NCI-H2171 (cell line): Measurements from ENCODE around the gene DMBX1.

Experiments
- DNase-seq: peaks from one replicate; lab custom pipeline; 2025; lab: John Stamatoyannopoulos, UW

DMBX1 gene

DNA sequence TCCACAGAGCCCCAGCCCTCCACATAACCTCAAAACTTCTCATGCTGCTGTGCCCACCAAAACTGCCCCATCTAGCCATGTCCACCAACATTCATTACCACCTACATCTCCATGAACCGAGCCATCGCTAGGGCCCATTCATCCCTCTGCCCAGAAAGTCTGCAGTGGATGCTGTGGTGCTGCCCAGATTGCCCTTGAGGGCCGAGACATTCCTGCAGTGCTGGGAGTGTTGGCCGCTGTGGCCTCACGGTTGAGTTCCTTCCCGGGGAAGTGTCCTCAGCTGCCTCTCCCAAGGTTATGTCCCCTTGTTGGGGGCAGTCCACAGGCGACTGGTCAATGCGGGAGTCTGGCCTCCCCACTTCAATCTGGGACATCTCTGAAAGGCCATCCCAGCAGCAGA lies 30.3 kb upstream of the DMBX1 start:
- DNase-seq: no peak

DNA sequence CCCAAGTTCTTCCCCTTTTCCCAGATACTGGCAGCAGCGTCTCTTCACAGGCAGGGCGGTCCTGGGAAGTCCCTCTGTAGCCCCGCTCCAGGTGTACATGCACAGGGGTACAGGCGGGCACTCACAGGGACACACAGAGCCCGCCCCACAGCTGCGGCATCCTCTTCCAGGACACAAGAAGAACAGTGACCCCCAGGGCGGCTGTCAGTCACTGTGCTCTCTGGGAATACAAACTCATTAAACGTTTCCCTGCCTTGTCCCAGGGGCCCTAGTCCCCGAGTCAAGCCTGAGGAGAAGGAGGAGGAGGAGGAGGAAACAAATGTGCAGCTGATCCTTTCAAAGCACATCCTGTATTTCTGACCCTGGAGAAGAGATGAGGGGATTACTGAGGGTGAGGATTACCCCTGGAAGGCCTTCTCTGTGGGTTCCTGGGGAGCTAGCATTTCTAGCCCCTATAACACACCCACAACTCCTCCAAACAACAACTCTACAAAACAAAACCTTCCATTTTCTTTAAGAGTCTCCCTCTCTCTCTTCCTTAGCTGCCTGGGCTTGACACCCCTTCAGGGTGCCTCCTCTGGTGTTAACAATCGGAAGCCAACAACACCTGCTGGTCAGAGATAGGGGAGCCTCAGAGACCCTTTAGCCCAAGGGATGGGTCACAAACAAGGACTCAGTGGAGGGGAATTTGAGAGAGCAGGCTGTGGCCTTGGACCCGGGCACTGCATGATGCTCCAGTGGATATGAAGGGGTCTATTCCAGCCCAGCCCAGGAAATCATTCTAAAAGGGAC lies 28.4 kb upstream of the DMBX1 start:
- no peak for DNase-seq

DNA sequence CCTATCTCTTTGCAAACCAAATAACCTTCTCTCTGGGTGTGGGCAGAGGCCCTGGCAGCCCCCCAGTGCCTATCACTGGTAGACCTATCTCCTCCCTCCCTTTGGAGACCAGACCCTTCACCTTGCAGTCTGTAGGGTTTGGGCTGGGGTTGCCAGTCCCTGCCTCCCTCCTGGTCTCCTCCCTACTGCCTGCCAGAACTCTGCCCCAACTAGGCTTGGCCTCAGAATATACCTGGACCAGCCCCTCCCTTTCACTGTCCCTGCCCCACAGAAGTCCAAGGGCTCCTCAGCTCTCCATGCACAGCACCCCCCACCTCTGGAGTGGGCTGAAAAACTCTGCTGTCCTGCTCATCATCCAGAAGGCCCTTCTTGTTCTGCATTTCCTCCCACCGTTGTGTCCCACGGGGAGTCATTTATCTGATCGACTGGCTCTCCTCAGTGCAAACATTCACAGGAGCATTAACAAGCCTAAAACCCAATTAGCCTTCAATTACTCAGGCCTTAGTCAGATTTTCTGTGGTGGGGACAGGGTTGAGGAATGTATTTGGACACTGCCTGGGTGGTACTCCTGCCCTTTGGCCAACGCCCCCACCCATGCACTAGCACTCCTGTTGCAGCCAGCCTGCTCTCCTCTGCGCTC lies 27.7 kb upstream of the DMBX1 start:
- DNase-seq: no peak

DNA sequence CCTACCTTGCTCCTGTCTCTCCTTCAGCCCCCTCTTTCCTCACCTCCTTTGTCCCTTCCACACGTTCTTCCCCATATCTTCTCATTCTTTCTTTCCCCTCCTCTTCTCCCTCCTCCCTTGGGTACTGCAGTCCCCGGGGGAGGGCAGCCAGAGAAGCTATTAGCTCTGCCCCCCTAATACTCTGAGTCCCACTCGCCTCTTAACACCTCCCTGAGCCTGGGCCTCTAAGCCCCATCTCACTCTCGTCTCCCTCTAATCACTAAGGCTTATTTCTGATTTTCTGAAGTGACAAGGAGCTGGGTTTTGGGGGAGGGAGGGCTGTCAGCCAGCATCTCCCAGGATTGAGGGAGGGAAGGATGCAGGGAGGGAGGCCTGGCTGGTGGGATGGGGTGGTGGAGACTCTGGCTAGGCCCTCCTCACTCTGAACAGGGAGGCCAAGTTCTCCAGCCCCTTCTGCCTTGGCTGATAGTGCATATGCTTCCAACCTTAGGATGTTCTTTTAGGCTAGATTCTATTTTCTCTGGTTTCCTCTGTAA lies 25.6 kb upstream of the DMBX1 start:
- DNase-seq: no peak

DNA sequence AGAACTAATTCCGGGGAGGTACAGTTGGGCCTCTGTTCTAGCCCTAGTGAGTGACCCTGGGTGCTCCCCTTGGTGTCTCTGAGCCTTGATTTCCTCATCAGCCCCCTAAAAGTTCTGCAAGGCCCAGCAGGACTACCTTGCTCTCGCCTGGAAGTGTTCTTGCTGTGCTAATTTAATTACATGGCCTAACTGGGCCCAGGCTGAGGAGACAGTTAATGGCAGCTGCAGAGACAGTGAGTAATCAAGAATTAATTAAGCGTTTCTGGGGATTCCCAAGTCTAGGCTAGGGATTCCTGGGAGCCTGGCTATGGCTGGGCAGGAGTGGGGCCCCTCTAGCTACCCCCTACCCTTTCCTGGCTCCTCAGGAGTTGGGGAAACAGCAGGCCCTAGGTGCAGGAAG lies 24.7 kb upstream of the DMBX1 start:
- no peak for DNase-seq

DNA sequence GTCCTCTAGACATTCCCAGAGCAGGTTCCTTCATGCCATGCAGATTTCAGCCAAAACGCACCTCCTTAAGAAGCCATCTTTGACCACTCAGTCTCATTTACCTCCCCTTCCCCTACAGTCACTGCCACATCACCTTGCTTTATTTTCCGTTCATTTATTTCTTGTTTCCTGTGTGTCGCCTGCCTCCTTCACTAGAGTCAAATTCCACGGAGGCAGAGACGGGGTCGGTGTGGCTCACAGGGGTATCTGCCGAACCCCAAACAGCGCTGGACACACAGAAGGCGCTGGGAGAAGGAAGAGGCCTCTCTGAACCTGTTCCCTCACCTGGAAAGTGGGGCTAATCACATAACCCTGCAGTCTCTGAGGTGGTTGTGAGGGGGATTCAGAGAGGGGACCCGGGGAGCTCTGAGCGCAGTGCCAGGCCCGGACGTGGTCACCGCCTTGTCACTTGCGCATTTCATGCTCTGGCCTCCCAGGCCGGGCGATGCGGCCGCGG lies 23.6 kb upstream of the DMBX1 start:
- no peak for DNase-seq

DNA sequence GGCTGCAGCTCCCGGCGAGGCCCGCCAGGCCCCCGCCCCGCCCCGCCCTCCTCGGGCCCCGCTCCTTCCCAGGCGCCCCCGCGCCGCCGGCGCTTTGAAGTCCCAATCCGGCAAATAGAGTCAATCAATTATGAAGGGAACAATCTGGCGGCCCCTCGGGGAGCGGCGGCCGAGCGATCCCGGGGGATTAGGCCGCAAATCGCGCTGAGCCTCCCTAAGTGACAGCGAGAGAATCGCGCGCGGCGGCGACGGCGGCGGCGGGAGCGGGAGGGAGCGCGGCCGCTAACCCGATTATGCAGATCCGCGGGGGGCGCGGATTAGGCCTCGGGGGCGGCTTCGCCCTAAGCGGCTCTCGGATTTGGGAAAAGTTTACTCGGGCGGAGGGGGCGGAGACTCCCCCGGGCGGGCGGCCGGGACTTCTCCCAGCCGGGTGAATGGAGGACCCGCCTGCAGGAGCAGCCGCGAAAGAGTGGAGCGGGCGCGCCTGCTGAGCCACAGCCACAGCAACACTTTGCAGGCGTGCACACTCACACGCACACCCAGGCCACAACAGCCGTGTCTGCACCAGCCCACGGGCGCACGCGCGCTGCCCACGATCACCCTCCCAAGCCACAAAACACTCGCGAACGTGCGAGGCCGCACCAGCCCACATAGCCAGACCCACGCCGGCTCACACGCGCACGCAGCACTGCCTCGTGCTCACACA lies 23.0 kb upstream of the DMBX1 start:
- peak; percentile 74 for DNase-seq

DNA sequence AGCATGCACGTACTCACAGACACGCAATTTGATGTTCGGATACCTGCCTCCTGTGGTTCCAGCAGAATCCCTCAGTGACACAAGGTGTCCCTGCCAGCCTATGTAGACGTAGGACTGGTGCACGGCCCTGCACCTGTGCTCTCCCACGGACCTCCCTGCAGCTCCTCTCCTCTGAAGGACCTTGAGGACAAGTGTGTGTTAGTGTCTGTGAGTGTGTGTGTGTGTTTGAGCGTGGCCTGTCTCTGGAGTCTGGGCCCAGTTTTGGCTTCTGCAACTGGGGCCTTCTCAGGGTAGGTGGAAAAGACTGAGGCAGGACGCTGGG lies 22.5 kb upstream of the DMBX1 start:
- DNase-seq: no peak

DNA sequence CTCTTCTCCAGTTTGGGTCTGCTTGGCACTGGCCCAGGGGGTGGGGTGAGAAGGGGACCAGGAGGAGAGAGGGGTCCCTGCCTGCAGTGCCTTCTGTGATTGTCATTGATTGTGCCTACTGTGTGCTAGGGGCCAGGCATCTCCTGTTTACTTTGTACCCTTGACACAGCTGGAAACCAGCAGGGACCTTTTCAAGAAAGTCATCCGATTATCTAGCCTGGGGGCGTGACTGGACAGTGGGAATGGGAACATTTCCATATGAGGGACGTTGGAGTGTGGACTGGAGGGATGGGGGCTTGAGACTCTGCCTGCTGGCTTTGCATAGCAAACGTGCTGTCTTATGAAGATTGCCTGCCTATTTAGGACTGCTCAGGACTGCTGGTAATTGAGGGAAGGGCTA lies 19.8 kb upstream of the DMBX1 start:
- DNase-seq: no peak

DNA sequence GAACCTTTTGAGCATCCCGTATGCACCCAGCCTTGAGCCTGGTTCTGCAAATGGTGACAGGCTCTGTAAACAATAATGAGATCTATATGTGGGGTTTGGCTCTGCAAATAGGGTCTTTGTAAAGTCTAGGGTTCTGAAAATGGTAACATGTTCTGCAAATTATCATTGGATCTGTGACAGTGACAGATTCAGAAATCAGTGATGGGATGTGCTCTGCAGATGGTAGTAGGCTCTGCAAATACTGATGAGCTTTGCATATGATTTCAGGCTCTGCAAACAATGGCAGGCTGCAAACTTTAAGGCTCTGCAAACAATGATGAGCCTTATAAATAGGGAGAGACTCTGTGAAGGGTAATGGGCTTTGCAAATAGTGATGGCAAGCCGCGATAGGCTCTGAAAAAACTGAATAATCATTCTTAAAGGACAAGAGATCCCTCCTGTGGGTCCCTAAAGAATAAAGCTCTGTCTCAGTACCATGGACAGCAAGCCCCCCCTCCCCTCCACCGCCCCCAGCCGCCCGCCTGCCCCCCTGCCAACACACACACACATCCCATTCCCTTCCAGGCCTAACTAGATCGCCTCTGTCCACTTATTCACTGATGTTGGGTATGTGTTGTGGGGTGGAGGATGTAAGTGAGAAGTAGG lies 17.7 kb upstream of the DMBX1 start:
- no peak for DNase-seq

DNA sequence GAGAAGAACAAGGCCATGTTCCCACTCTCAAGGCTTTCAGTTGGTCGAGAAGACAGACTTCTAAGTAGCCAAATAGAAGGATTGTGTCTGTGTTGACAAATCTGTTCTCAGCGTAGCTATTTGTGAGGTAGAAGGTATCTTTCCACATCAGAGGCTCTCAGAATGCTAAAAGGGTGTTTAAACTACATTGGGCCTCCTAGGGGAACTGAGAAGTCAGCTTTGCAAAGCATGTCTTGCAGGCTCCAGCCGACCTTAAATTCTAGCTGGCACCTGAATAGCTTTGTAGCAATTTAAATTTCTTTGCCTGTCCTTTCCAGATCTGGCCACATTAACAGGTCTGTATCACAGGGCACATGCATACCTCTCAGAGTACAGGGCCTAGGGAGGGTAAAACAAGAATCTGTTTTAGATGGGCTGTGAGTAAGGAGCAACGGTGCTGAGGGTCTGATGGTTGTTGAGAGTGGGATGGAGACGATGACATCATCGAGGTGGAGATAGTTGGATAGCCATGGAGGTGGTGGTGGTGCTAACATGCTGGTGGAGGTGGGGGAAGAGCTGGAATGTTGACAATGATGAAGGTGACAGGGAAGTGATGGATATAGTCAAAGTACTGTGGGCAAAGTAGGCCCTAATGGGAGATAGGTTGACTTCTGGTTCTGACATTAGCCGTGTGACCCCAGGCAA lies 17.0 kb upstream of the DMBX1 start:
- DNase-seq: no peak

DNA sequence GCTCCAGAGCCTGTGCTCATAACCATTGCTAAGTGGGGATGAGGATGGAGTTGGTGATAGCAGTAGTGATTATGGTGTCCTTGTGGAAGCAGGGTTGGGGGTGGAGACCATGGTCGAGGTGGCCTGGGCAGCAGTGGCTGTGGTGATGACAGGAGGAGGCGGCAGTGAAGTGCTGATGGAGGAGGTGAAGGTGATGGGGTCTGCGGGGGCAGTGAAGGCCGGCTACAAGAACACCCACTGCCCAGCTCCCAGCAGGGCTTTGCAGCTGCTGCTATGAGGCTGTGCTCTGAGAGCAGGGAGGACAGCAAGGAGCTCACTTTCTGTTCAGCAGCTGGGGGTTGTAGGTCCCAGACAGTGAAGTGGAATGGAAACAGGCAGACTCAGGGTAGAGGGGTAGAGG lies 15.6 kb upstream of the DMBX1 start:
- no peak for DNase-seq

DNA sequence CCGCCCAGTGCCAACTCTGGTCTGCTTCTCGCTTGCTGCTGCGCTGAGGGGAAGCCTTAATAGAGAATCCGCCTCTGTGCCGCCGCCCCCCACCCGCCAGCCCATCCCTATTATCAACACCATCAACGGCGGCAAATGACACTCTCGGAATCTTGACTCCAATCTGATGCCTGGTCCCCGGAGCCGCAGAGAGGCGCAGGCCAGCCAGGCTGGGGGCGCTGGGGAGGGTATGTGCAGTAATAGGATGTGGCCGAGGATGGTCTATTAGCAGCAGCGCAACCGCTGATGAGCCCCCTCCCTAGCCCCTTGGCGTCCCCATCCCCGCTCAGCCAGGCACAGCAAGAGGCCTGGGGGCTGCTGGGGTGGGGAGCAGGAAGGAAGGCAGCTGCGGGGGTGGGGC lies 15.1 kb upstream of the DMBX1 start:
- DNase-seq: no peak

DNA sequence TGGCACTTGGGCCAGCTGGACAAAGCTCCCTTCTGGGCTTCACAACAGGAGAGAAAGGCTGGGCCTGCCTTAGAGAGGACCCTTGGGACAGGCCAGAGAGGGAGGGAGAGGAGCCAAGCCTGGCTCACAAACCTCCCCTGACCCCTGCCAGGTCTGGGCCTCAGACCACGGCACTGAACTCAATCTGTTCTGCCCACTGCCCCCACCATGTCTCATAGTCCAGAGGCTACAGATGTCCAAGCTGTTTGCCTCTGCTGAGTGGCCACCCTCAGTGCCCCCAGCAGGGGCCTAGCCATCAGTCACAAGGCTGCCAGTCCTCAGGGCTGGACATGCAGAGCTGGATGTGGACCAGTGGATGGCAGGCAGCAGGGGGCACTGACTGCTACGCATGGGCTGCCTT lies 13.0 kb upstream of the DMBX1 start:
- DNase-seq: no peak

DNA sequence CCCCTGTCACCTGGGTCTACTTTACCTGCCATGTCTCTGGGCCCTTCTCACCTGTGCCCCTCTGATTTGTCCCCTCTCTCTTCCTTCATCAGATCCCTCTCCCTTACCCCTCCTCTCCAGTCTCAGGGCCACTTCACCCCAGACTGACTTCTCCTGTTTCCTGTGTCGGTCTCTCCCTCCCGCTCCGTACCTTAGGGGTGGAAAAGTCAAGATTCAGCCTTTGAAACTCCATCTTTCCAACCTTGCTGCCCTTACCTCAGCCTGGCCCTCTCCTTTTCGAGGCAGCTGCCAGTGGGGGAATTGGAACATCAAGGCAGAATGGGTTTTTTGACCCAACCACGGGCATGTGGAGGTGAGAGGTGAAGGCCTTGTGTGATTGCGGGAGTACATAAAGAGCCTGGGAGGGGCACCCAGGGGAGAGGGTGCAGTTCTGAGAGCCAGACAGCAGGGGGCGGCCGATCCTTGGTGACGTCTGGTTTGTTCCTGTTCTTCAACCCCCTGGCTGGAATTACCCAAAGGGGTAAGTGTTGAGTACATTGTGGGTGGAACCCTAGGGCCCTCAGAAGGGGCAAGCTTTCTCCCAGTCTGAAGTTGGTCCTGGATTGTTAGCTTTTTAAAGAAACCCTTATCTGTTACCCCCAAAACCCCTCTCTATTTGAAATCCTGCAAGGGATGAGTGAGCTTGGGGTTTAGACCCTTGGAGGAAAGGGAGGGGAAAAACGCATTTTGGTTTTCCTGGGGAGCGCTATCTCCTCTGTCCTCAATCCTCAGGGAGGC lies 12.3 kb upstream of the DMBX1 start:
- no peak for DNase-seq

DNA sequence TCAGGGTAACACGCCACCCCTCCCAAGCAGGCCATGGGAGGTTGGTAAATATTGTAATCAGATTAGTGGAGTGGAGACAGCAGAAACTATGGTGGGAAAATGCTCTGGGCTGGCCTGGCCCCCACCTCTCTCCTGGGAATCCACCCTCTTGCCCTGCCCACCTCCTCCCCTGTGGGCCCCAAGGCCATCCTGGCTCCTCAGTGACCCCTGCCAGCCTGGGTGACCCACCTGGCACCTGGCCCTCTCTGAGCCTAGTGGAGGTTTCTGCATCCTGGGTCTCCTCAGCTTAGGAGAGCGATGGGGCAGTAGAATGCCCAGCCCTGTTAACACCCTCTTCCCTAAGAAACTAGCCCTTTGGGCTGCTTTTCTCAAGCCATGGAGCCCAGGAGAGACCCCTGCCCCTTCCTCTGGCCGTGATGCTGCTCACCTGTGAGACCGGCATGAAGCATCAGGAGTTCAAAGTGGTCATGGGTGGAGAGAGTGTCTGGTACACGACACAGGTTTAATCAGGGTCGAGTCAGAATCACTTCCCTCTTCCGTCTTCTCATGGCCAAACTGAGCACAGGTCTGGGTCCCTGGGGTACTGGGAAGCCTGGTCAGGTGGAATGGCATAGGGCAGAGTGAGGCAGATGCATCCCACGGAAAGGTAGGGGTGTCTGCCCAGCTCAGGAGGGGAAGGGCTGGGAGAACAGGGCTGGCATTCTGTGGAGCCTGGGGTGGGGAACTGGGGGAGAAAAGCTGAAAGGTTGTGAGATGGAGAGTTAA lies 10.7 kb upstream of the DMBX1 start:
- no peak for DNase-seq

DNA sequence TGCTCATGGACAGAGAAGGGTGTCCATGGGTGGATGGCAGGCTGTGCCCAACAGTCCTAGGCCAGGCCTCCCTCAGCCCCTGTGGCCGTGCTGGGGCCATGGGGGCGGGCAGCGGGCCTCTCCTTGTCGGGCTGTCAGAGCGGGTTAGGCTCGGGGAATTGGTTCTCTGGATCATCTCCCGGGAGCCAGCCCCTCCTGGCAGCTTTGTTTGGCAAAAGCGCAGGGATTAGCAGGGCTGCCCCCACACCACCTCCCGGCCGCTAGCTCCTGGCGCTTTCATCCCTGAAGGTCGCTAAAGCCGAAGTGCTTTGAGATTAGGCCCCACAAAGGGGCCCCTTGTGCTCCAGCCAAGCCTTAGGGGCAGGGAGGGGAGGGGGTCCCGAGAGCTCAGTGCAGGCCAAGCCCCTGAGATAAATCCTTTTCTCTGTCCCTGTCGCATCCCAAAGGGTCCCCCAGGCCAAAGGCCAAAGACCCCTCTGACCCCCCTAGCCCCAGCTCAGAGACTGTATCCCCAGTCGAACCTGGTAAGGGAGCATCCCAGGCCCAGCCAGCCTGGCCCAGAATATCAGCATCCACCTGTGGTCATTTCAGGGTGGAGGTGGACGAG lies 9.8 kb upstream of the DMBX1 start:
- DNase-seq: no peak

DNA sequence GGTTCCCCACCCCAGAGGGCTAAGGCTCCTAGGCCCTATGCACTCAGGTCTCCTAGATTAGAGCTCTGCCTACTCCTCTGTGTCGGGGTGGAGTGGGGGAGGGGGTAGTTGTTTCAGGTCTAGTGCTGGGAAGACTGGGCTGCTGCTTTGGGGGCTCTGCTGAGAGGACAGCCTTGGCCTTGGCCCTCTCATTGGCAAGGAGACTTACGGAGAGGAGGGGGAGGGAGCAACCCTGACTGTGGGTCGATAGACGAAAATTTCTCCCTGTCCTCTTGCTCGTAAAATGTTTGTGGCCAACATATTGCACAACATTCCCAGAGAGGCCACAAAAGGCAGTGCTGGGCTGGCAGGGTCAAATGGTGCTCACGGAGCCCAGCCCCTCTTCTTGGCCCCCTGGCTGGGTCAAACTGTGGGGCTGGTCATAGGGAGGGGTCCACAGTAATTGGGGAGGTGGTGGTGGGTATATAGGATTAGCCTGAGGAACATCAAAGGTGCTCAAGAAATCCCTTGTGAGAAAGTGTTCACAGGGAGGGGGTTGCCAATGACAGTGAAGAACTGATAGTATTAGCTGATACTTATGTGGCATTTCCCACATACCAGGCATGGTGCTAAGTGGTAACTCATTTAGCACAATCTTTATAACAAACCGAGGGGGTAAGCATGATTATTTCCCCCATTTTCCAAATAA lies 8.5 kb upstream of the DMBX1 start:
- no peak for DNase-seq

DNA sequence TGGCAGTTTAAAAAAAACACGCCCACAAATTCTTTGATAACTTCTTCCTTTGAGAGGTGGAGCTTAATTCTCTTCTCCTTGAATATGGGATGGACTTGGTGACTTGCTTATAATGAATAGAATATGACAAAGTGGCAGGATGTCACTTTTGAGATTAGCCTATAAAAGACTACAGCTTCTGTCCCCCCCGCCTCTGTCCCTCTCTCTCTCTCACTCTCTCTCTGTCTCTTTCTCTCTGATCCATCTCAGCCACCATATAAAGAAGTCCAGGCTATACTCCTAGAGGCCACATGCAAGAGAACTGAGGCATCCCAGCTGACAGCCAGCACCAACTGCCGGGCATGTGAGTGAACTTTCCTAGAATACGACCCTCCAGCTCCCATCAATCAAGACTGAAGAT lies 7.7 kb upstream of the DMBX1 start:
- DNase-seq: no peak
